ENCODE results near the gene PFN4. TPM values are rescaled to one million over a fixed set of nuclear protein-coding genes. Genes with fewer than 3 reads are reported as not detected.

The PFN4 gene
- total and polyA plus RNA-seq, 12 donors = 0.28 to 2.3 (median 0.78) TPM; not detected in 2

DNA sequence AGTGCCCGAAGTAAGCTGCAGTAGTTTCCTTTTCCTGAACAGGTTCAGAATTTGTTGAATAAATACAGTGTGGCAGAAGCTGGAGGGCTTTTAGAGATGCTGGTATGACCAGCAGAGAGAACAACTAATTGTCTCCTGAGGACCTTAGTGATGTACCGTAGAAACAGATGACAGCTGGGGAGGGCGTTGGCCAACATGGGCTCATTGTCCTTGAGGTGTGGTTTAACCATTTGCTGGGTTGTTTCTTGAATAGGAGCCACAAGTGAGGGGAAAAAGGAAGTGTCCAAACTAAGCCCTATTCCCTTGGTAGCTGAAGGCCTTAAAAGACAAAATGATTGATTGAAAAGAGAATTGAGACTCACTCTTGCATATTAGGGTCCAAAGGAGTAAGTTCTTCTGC is 40.1 kb upstream of the PFN4 start:
- 53 to 61% methylated on average over 3 of the region's 3 CpGs for WGBS, 2 donors
- peaks cover 0 to 44% (median 6%) of the 10 kb centered on the region in 9 donors for H3K36me3 ChIP-seq

DNA sequence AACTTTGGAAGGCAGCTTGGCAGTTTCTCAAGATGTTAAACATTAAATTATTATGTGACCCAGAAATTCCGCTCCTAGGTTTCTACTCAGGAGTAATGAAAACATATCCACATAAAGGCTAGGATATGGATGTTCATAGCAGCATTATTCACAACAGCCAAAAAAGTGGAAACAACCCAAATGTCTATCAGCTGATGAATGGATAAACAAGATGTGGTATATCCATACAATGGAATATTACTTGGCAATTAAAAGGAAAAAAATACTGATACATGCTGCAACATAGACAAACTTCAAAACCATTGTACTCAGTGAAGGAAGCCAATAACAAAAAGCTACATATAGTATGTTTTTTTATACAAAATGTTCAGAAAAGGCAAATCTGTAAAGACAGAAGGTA is 39.4 kb upstream of the PFN4 start:
- peaks cover 0 to 9% (median 0%) of the 10 kb centered on the region in 11 donors for H3K9me3 ChIP-seq
- TF ChIP-seq CTCF (IDR thresholded peaks at IDR 0.05) = no peak
- H3K27ac ChIP-seq = no peak overlapping the region
- no peaks in the 10 kb centered on the region for H3K4me1 ChIP-seq
- 99 to 100% methylated on average over 1 of the region's 1 CpG for WGBS, 2 donors
- intact Hi-C loops (cut with DNase I) = loop anchor here in 1 of 10 donors (2.0 kb wide), 1 partner anchor 336 kb away; no protein-coding TSS in a partner anchor
- no peak for ATAC-seq
- DNase-seq = no peak
- no peaks in the 10 kb centered on the region for H3K27me3 ChIP-seq
- H3K36me3 ChIP-seq = peaks cover 0 to 44% (median 6%) of the 10 kb centered on the region in 9 donors
- no peak overlapping the region for H3K4me3 ChIP-seq

More for the DNA sequence above, 40.1 kb upstream of the PFN4 start:
- no peak for TF ChIP-seq CTCF (IDR thresholded peaks at IDR 0.05)
- DNase-seq (no peak), ATAC-seq (no peak)
- Histone ChIP-seq H3K27ac (no peak overlapping the region), H3K27me3 (no peaks in the 10 kb centered on the region), H3K4me1 (no peaks in the 10 kb centered on the region), H3K9me3 (peaks cover 0 to 9% (median 0%) of the 10 kb centered on the region in 11 donors), H3K4me3 (no peak overlapping the region)
- intact Hi-C loops (cut with DNase I) = loop anchor here in 1 of 10 donors (2.0 kb wide), 1 partner anchor 336 kb away; no protein-coding TSS in a partner anchor

DNA sequence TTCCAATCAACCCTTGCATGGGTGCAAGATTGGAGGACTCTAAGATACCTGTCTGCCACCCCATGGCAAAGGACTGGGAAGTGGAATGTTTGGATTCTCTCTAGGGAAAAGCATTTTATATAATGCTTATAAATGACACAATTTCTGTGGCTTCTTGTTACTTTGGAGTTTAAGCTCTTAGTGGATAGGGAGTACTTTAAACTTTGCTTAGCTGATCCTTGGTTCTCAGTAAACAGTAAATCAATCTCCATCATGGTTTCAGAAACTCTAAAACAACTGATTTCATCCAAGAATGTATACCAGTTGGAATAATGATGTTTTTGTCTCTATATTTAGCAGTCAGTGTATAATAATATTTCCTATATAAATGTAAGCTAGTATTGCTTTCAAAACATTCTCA is 37.6 kb upstream of the PFN4 start:
- H3K4me1 ChIP-seq = no peaks in the 10 kb centered on the region
- H3K4me3 ChIP-seq = no peak overlapping the region
- TF ChIP-seq CTCF (IDR thresholded peaks at IDR 0.05) = no peak
- H3K27ac ChIP-seq = no peak overlapping the region
- intact Hi-C loops (cut with DNase I) = no loop called here
- peaks cover 0 to 44% (median 6%) of the 10 kb centered on the region in 9 donors for H3K36me3 ChIP-seq
- H3K27me3 ChIP-seq = no peaks in the 10 kb centered on the region
- H3K9me3 ChIP-seq = peaks cover 0 to 9% (median 0%) of the 10 kb centered on the region in 11 donors
- no peak for ATAC-seq
- DNase-seq = no peak

GRCh38 chr2:24159708-24160107 is 36.6 kb upstream of the PFN4 start:
- 94 to 95% methylated on average over 4 of the region's 4 CpGs for WGBS, 2 donors
- no peak for TF ChIP-seq CTCF (IDR thresholded peaks at IDR 0.05)
- H3K4me1 ChIP-seq = no peaks in the 10 kb centered on the region
- ATAC-seq (no peak), DNase-seq (no peak)
- peaks cover 0 to 9% (median 0%) of the 10 kb centered on the region in 11 donors for H3K9me3 ChIP-seq
- H3K36me3 ChIP-seq = peaks cover 0 to 50% (median 6%) of the 10 kb centered on the region in 9 donors
- intact Hi-C loops (cut with DNase I) = no loop called here
- H3K27me3 ChIP-seq = no peaks in the 10 kb centered on the region
- H3K4me3 ChIP-seq = no peak overlapping the region
- no peak overlapping the region for H3K27ac ChIP-seq

Data from heart right ventricle (tissue), 16 donors.